CD4-positive, alpha-beta T cell treated with Interleukin-17A for 4 hours (primary cell): ENCODE measurements around the gene GPC2.
A peak's percentile ranks its signal among the peaks of the same experiment; 100 is the strongest.
"Not testable (repeated sequence)": the region's sequence is repeated elsewhere in the genome, so short reads cannot be mapped to it uniquely, and the experiment has no call there.

Source experiments
- DNase-seq: peaks from one replicate; pipeline ENCODE4 v3.0.0-alpha.2; 2020; ENCODE audit warnings: mixed read lengths

Gene GPC2, protein sequence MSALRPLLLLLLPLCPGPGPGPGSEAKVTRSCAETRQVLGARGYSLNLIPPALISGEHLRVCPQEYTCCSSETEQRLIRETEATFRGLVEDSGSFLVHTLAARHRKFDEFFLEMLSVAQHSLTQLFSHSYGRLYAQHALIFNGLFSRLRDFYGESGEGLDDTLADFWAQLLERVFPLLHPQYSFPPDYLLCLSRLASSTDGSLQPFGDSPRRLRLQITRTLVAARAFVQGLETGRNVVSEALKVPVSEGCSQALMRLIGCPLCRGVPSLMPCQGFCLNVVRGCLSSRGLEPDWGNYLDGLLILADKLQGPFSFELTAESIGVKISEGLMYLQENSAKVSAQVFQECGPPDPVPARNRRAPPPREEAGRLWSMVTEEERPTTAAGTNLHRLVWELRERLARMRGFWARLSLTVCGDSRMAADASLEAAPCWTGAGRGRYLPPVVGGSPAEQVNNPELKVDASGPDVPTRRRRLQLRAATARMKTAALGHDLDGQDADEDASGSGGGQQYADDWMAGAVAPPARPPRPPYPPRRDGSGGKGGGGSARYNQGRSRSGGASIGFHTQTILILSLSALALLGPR

DNA sequence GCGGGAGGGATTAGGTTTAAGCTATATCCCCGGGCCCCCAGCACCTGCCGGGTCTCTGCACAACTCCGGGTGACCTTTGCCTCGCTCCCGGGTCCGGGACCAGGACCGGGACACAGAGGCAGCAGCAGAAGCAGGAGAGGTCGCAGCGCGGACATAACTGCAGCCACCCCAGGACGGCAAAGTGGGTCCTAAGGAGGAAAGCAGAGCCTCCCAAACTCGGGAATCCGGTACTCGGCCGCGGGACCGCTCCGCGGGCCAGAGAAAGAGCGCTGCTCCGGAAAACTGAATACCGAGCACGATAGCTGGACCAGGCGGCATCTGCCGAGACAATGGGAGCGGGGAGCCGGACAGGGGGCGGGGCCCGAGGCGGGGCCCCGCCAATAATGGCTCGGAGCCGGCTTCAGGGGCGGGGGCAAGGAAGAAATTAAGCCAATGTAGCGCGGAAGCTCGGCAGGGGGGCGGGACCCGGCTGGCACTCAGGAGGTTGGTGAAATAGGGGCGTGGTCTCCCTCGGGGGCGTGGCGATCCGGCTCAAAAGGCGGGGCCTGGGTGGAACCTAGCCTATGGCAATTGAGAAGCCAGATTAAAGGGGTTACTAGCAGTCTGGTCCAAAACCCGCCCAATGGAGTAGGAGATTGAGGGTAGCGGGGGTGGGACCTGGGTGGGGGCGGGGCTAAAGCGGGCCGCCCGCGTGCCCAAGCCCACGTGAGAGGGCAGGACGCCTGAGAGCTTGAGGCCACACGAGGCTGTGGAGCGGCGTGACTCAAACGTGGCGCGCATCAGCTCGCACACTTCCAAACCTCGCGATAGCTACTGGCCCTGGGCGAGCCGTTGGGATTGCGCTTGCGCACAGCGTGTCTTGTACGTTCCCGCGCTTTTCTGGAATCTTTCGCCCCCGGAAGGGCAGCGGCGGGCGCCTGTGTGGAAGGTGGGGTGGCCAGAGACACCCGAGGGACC, at the start of gene GPC2, which contains the start of gene STAG3:
Gene GPC2, minus strand, starts transcription at position 337 of the 957 bp plus-strand sequence. Its CDS starts 182 bp downstream, at position 155.
Gene STAG3, plus strand, starts transcription at position 874 of the 957 bp plus-strand sequence. CDS start 2,639 bp downstream, outside the sequence.
- peak; percentile 99 for DNase-seq

DNA sequence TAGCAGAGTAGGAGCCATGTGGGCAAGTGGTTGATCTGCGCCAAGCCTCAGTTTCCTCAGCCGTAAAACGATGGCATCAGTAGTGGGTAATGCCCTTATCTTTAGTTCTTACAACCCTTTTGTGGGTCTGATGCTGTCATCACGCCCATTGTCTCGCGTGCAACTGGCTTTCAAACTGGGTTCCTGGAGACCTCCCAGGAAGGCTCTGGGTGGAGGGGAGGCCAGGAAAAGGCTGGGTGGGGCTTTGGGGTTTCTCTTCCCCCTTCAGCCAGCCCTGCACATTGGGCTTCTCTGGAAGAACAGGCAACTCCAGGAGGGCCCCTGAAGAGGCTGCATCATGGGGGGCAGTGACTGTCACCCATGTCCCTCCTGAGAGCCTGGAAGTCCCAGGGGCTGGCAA, 47.7 kb upstream of the GPC2 start:
- DNase-seq: not testable (repeated sequence)

DNA sequence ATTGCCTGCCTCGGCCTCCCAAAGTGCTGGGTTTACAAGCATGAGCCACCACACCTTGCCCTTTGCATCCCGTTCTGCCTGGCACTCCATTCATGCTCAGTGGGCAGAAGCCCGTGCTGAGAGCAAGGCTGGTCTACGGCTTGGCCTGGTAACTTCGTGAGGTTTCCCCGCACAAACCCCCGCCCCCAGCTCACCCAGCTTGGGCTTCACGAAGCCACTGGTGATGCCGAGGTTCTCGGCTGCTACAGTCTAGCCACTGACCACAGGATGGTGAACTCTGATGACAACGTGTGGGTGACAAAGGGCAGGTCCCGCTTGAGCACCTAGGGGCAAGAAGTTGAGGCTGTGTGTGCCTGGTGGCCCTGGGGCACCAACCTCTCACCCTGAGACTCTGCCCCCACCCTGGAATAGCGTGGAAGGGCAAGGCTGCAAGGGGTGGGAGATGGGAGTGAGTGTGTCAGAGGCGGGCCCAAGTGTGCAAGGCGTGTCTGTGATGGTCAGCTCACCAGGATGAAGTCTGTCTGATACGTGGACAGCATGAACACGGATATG, 46.3 kb upstream of the GPC2 start:
- DNase-seq: not testable (repeated sequence)

DNA sequence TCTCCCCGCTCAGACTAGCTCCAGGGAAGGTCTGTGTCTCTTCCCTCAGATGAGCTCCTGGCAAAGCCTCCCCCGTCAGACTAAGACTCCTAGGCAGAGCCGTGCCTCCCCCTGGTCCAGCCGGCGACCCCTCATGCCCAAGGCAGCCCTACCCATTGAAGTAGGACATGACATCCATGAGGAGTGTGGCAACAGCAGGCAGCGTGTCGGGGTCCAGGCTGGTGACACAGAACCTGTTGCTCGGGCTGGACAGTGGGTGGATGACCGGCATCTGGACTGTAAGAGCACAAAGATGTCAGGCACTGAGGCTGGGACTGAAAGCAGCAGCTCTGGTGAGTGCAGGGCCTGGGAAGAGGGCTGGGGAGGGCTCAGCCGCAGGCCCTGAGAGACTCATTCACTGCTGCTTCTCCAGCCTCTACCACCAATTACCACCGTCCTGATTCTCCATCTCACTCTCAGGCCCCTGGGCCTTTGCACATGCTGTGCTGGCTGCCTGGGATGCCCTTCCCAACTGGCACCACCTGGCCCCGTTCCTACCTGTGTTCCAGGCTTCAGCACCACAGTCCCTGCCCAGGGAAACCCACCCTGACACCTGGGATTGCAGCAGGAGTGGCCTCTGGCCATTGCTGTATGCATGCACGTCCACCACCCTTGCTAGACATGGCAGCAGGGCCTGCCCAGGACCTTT, 45.4 kb upstream of the GPC2 start:
- no peak for DNase-seq

DNA sequence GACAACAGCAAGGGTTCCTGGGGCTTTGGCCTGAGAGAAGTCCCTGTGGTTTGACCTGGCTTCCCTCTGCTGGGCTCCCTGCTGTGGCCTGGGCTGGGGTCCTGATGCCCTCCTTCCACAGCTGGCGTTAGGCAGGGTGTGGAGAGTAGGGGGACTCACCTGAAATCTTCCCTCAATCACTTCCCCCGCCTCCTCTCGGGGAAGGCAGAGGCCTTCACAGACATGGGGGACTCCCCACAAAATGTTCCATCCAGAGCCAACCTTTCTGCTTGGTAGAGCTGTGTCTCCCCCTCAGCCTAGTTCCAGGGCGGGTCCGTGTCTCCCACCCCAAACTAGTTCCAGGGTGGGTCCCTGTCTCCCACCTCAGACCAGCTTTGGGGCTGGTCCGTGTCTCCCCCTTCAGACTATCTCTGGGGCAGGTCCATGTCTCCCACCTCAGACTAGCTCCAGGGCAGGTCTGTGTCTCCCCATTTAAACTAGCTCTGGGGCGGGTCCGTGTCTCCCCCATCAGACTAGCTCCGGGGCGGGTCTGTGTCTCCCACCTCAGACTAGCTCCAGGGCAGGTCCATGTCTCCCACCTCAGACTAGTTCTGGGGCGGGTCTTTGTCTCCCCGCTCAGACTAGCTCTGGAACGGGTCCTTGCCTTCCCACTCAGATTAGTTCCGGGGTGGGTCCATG, 44.7 kb upstream of the GPC2 start:
- DNase-seq: peak; percentile 28

DNA sequence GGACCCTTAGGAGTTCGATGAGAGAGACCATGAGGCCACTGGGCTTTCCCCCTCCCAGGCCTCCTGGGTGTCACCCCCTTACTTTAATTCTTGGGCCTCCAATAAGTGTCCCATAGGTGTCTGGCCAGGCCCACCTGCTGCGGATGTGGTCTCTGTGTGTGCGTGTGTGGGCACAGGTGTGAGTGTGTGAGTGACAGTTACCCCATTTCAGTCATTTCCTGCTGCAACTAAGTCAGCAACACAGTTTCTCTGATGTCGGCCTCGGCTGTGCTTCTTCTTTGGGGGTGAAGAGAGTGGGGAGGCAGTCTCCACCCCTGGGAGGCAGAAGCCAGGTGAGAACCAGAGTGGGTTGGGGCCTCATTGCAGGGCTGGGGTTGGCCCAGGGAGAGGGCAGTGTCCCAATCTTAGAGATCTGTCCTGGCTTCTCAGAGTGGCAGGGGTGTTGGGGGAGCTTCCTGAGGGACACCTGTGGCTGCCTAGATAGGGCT, 44.1 kb upstream of the GPC2 start:
- DNase-seq: peak; percentile 85

DNA sequence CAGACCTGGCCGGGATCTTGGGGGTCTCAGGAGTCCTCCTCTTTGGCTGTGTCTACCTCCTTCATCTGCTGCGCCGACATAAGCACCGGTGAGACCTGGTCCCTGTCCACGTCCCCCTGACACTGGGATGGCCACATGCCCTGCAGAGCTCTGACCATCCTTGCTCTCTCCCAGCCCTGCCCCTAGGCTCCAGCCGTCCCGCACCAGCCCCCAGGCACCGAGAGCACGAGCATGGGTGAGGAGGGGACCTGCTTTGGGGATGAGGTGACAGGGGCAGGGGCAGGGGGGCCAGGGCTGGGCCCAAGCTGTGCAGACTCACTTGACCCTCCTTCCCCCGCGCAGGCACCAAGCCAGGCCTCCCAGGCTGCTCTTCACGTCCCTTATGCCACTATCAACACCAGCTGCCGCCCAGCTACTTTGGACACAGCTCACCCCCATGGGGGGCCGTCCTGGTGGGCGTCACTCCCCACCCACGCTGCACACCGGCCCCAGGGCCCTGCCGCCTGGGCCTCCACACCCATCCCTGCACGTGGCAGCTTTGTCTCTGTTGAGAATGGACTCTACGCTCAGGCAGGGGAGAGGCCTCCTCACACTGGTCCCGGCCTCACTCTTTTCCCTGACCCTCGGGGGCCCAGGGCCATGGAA, 43.5 kb upstream of the GPC2 start:
- peak; percentile 32 for DNase-seq

DNA sequence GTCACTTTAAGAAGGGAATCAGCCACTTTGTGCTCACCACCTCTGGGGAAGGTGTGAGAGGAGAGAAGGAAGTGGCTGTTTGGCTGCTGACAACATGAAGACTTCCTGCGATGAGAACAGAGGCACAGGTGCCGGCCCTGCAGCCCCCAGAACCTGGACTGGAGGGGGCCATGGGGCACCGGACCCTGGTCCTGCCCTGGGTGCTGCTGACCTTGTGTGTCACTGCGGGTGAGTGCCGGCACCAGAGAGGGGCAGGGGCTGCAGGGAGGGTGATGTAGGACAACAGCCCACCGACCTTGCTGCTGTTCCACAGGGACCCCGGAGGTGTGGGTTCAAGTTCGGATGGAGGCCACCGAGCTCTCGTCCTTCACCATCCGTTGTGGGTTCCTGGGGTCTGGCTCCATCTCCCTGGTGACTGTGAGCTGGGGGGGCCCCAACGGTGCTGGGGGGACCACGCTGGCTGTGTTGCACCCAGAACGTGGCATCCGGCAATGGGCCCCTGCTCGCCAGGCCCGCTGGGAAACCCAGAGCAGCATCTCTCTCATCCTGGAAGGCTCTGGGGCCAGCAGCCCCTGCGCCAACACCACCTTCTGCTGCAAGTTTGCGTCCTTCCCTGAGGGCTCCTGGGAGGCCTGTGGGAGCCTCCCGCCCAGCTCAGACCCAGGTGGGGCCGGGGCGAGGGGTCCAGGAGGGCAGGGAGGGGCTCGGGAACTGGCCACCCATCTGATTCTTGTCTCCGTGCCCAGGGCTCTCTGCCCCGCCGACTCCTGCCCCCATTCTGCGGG, 42.8 kb upstream of the GPC2 start, which contains the start of gene PVRIG:
Gene PVRIG, plus strand, starts transcription at position 149 of the 785 bp plus-strand sequence. Its CDS starts 22 bp downstream, at position 171.
- DNase-seq: peak; percentile 63

DNA sequence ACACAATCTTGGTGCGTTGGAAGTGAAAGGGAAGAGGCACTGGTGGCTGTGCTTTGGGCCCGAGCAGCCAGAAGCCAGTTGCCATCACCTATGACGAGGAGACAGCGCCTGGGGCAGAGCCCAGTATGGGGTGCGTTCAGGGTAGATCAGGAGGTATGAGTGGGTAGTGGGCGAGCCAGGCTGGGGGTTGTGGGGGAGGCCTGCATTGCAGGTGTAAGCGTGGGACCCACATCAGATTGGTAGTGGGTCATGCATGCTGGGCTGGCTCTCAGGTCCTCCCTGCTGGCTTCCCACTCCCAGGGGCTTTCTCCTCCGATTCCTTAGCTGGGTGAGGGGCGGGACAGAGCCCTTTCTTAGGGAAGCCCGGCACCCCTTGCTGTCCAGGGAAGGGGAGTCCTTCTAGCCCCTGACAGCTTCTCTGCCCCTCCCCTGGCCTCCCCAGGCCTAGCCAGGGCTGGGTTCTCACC, 42.1 kb upstream of the GPC2 start:
- peak; percentile 34 for DNase-seq

DNA sequence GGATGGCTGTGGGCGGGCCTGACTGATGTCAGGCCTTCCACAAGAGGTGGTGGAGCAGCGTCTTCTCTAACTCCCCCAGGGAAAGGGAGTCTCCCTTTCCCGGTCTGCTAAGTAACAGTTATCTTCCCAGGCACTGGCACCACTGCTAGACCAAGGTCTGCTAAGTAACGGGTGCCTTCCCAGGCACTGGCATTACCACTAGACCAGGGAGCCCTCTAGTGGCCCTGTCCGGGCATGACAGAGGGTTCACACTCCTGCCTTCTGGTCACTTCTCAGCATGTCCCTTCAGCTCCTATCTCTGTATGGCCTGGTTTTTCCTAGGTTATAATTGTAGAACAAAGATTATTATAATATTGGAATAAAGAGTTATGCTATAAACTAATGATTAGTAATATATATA, 40.8 kb upstream of the GPC2 start:
- peak; percentile 39 for DNase-seq

DNA sequence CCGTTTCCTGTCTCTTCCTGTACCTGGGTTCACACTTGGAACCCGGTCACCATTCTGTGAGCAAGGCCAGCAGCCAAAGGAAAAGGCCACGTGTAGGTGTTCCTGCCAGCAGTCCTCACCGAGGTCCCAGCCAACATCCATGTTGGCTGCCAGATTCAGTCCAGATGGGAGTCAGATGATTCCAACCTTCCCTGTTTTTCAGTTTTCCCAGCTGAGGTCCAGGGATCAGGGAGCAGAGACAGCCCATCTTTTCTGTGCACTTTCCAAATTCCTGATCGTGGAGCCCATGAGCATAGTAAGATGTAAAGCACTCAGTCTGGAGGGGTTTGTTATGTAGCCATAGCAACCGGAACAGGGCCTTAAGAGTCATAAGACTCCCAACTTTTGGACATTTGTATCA, 38.7 kb upstream of the GPC2 start:
- DNase-seq: no peak

DNA sequence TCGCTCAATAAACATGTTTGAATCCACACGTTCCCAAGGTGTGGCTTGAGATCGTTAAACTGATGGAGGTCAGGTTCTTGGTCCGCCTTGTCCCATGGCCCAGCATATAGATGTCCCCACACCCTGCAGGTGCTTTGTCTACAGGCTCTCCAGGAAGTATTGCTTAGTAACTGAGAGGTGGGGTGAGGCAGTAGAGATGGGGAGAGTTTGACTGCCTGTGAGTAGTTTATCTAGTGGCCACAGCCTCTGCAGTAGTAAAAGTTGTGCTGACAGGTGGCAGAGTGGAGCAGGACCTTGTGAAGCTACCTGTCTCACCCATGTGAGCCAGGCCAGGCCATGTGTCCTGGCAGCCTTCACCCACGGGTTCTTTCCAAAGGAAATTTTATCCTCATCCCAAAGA, 37.2 kb upstream of the GPC2 start:
- peak; percentile 31 for DNase-seq

DNA sequence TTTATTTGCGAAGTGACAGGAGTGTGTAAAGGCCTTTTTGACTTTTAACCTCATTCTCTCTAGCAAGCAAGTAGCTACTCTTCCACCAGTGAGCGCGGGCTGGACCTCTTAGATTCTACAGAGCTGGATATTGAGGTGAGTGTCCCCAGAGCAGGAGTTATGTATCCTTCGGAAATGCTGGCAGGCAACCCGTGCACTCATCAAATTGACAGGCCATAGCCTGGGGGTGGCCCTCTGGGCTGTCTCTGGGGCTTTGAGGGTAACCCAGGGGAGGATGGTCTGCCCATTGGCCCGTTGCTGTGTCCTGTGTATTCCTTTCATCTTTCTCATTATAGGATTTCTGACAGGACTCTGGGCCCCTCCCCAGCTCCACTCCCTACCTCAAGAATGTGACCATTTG, 36.5 kb upstream of the GPC2 start:
- no peak for DNase-seq

DNA sequence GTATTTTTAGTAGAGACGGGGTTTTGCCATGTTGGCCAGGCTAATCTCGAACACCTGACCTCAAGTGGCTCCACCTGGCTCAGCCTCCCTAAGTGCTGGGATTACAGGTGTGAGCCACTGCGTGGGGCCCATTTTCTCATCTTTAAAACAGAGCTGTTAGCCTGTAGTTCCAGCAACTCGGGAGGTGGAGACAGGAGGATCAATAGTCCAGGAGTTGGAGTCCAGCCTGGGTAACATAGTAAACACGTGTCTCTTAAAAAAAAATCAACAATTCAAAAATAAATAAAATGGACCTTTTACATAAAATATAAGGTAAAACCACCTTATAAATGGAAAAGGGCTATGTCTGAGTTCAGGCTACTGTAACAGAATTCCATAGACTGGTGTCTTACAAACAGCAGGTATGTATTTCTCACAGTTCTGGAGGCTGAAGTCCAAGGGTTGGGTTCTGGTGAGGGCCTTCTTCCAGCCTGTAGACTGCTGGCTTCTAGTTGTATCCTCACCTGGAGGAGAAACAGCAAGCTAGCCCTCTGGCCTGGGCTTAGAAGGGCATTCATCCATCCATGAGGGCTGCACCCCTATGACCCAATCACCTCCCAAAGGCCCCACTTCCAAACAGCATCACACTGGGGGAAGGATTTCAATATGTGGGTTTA, 35.6 kb upstream of the GPC2 start:
- no peak for DNase-seq

DNA sequence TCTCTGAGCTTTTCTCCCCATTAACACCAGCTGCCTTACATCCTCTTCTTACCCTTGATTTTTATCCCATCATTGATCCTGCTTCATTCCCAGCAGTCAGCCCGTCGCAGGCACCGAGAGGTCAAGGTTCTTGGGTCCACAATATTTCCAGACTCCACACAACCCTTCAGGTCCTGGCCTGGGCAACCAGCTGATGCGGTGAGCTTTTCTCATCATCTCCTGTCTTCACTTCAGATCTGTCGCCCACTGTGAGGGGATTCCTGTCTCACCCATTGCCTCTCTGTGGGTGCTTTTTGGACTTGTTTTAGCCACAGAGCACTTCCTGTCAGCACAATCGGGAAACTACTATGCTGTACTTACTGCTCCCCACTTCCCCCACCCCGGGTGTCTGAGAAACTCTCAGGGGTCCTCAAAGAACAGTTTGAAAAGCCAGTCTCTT, 34.2 kb upstream of the GPC2 start:
- peak; percentile 57 for DNase-seq

DNA sequence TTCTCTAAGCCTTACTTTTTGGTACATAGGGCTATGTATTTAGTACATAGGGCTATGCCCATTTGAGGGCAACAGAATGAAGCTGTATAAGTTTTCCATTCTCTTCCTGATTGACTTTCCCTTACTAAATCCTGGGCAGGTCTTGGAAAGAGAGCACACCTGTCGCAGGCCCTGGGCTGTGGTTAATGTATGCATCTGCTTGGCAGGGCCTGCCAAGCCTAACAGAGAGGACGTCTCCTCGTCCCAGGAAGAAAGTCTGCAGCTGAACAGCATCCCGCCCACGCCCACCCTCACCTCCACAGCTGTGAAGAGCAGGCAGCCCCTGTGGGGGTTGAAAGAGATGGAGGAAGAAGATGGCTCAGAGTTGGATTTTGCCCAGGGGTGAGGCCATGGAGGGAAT, 33.6 kb upstream of the GPC2 start:
- peak; percentile 25 for DNase-seq

DNA sequence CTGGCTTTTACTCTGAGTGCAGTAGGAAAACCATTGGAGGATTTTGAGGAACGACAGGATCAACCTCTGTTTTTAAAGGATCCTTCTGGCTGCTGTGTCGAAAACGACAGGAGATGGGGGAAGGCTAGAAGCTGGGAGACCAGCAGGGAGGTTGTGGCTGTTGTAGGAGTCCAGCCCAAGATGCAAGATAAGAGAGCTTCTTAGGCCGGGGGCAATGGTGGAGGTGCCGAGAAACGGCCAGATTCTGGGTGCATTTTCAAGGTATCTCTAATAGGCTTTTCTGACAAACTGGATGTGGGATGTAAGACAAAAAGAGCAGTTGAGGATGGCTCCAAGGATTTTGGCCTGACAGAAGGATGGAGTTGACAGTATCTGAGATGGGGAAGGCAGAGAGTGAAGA, 32.3 kb upstream of the GPC2 start:
- no peak for DNase-seq

DNA sequence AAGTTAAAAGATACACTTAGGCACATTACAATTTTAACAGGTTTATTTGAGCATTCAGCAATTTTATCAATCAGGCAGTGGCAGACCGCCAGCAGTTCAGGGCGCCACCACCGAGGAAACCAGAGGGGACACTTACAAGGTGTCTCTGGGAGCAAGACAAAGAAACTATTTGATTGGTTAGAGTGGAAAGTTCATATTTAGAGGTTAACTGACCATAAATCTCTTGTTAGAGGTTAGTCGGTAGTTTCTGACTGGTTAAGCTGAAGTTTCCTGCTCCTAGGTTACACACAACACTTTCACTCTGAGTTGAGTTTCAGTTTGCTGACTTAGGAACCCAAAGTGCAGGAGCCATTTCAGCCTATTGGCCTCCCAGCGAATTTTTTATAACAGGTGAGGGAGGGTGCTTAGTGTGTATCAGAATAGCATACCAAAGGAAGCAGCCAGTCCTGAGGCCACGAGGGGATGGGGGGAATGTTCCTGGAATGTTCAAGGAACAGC, 31.8 kb upstream of the GPC2 start:
- DNase-seq: peak; percentile 45

DNA sequence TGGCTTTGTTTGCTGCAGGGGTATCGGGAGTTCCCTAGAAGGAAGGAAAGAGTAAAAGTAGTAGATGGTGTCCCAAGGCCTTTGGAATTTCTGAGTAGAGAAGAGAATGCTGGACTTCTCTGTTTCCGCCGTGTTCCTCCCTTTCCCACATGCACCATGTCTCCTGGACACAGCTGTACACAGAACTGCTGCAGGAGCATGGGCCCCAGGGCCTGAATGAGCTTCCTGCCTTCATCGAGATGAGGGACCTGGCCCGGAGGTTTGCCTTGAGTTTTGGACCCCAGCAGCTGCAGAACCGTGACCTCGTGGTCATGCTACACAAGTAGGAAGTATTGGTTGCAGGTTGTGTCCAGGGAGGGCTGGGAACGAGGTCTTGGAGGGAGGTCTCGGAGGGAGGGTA, 27.3 kb upstream of the GPC2 start:
- no peak for DNase-seq
